Erythroblast (primary cell): ENCODE measurements around the gene CAPN5.

Source experiments
- GATA1 ChIP-seq: IDR thresholded peaks from 2 replicates; pipeline ENCODE4 v1.6.1; 2011; ENCODE audit warnings: low read depth, mild to moderate bottlenecking, control low read depth, low read length, moderate library complexity
- POLR2A ChIP-seq: IDR thresholded peaks from 2 replicates; pipeline ENCODE4 v1.6.1; 2011; ENCODE audit warnings: mild to moderate bottlenecking, low read length

GRCh38 chr11:77125191-77125590 is 58.4 kb downstream of the CAPN5 start:
- TF ChIP-seq POLR2A (no peak), GATA1 (no peak)
